Calu3 (cell line): Measurements from ENCODE around the gene ANKRD28. TPM values are rescaled to one million over a fixed set of nuclear protein-coding genes. Genes with fewer than 3 reads are reported as not detected.

Experiments used
- BruUV-seq: library from RNA; stranded (reverse); fragments of 400-500 nt; replicated peaks from 2 replicates; lab custom pipeline; 2021; lab: Mats Ljungman, UMichigan
- CTCF ChIA-PET: fragments of 300-600 bp; sonication (Branson Sonifier 250); formaldehyde crosslinking; loops from one replicate; lab custom pipeline; 2022; ENCODE audit warnings: antibody characterized with exemption; lab: Charles Lee
- DNase-seq: peaks from one replicate; pipeline ENCODE4 v3.0.0; 2022
- H3K27ac Mint-ChIP-seq: one replicate; pipeline ENCODE4 v1.8.0; 2022; ENCODE audit warnings: mixed read lengths; ENCODE audit not compliant: unreplicated experiment
- H3K27me3 Mint-ChIP-seq: one replicate; pipeline ENCODE4 v1.8.0; 2022; ENCODE audit warnings: mixed read lengths; ENCODE audit not compliant: unreplicated experiment
- H3K36me3 Mint-ChIP-seq: one replicate; pipeline ENCODE4 v1.8.0; 2022; ENCODE audit warnings: mild to moderate bottlenecking, moderate library complexity, mixed read lengths; ENCODE audit not compliant: insufficient read depth, unreplicated experiment
- H3K4me1 Mint-ChIP-seq: one replicate; pipeline ENCODE4 v1.8.0; 2022; ENCODE audit warnings: mild to moderate bottlenecking, low read depth, mixed read lengths; ENCODE audit not compliant: unreplicated experiment
- H3K4me3 Mint-ChIP-seq: one replicate; pipeline ENCODE4 v1.8.0; 2022; ENCODE audit warnings: mild to moderate bottlenecking, low read depth, moderate library complexity, mixed read lengths; ENCODE audit not compliant: unreplicated experiment
- H3K9me3 Mint-ChIP-seq: one replicate; pipeline ENCODE4 v1.8.0; 2022; ENCODE audit warnings: low read depth, mixed read lengths; ENCODE audit not compliant: unreplicated experiment
- intact Hi-C: fragments of 100-400 bp; cut with micrococcal nuclease; formaldehyde crosslinking; loops from one replicate; pipeline ENCODE4 v1.10.0; 2022; ENCODE audit not compliant: unreplicated experiment
- total RNA-seq: library from RNA; stranded (reverse); gene quantifications from 2 replicates; pipeline ENCODE4 v1.2.3, GENCODE V29; 2022
- TF ChIP-seq, protein P1 (sequence below): fragments of 200-600 bp; IDR thresholded peaks from one replicate; pipeline ENCODE4 v1.8.0; 2022; ENCODE audit warnings: antibody characterized with exemption; ENCODE audit not compliant: unreplicated experiment

ANKRD28 gene
- total RNA-seq, 1 experiment from 2014 or later: 57.7 TPM

DNA sequence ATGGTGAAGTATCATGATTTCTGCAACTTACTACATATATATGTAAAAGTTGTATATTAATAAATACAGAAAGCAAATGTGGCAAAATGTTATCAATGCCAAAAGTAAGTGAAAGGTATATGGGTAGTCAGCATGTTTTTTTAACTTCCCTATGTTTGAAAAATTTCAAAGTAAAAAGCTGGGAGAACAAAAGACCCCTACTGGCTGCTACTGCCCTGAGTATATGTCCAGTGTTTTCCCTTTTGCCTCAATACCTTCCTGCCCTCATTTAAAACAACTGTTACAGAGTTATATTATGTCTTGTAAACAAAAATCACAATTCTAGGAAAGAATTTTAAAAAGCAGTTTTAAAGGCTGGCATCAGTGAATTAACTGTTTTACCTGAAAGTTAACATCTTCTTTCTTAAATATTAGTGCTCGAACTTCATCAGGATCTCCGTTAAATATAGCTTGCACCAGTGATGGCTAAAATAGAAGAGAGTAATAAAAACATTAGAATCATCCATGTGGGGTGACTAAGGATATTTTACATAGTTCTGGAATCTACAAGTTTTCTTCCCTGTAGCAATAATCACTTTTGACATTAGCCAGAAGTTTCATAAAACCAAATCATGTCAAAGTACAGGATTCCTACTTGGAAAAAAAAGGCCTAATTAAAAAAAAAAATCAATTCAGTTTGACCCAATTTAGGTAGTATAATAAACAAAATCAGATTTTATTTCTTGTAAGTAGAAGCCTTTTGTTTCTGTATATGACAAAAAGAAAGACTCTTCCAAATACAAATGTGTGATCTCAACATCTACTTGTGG is 2.7 kb downstream of the ANKRD28 start:
- no peak for DNase-seq
- Mint-ChIP-seq H3K4me3 (peak overlapping the region; percentile 34), H3K36me3 (peaks cover 21% of the 10 kb centered on the region), H3K27ac (peak overlapping the region; percentile 61), H3K4me1 (peaks cover 1% of the 10 kb centered on the region), H3K27me3 (no peaks in the 10 kb centered on the region), H3K9me3 (peaks cover 5% of the 10 kb centered on the region)
- TF ChIP-seq, protein P1, sequence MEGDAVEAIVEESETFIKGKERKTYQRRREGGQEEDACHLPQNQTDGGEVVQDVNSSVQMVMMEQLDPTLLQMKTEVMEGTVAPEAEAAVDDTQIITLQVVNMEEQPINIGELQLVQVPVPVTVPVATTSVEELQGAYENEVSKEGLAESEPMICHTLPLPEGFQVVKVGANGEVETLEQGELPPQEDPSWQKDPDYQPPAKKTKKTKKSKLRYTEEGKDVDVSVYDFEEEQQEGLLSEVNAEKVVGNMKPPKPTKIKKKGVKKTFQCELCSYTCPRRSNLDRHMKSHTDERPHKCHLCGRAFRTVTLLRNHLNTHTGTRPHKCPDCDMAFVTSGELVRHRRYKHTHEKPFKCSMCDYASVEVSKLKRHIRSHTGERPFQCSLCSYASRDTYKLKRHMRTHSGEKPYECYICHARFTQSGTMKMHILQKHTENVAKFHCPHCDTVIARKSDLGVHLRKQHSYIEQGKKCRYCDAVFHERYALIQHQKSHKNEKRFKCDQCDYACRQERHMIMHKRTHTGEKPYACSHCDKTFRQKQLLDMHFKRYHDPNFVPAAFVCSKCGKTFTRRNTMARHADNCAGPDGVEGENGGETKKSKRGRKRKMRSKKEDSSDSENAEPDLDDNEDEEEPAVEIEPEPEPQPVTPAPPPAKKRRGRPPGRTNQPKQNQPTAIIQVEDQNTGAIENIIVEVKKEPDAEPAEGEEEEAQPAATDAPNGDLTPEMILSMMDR: no peak
- no TSS peak for BruUV-seq
- CTCF ChIA-PET: no interaction called here
- intact Hi-C loops: no loop called here

DNA sequence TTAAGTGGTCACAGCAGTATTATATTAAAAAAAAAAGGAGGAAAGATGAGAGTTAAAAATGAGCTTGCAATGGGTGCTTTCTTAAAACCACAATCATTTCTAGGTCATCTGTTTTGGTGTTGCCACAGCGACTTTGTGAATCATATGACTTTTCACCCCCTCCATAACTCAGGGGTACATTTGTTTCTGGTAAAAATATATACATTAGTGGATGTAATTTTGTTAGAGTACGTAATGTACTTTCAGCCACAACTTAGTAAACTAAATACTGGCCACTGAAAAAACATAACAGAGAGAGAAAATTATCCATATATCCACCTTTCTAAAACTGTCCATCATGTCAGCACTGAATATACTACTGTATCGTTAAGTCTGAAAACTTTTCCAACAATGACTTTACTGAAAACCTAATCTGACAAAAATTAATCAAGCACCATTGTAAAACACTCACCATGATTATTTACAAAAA is 3.4 kb downstream of the ANKRD28 start:
- H3K9me3 Mint-ChIP-seq: peaks cover 5% of the 10 kb centered on the region
- peaks cover 21% of the 10 kb centered on the region for H3K36me3 Mint-ChIP-seq
- DNase-seq: no peak
- H3K4me3 Mint-ChIP-seq: peak overlapping the region; percentile 34
- CTCF ChIA-PET: no interaction called here
- H3K27me3 Mint-ChIP-seq: no peaks in the 10 kb centered on the region
- TF ChIP-seq, protein P1: no peak
- no peak overlapping the region for H3K27ac Mint-ChIP-seq
- intact Hi-C loops: no loop called here
- H3K4me1 Mint-ChIP-seq: no peaks in the 10 kb centered on the region
- BruUV-seq: no TSS peak

DNA sequence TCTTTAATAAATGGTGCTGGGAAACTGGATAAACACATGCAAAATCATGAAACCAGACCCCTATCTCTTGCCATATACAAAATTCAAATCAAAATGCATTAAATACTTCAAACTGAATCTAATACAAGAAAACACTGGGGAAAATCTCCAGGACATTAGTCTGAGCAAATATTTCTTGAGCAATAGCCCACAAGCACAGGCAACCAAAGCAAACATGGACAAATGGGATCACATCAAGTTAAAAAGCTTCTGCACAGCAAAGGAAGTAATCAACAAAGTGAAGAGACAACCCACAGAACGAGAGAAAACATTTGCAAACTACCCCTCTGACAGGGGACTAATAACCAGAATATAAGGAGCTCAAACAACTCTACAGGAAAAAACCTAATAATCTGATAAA is 6.3 kb downstream of the ANKRD28 start:
- CTCF ChIA-PET: no interaction called here
- intact Hi-C loops: no loop called here
- Mint-ChIP-seq H3K4me1 (no peaks in the 10 kb centered on the region), H3K4me3 (no peak overlapping the region), H3K36me3 (peaks cover 16% of the 10 kb centered on the region), H3K27me3 (no peaks in the 10 kb centered on the region), H3K9me3 (peaks cover 5% of the 10 kb centered on the region), H3K27ac (no peak overlapping the region)
- no peak for DNase-seq
- TF ChIP-seq, protein P1: no peak
- no TSS peak for BruUV-seq

DNA sequence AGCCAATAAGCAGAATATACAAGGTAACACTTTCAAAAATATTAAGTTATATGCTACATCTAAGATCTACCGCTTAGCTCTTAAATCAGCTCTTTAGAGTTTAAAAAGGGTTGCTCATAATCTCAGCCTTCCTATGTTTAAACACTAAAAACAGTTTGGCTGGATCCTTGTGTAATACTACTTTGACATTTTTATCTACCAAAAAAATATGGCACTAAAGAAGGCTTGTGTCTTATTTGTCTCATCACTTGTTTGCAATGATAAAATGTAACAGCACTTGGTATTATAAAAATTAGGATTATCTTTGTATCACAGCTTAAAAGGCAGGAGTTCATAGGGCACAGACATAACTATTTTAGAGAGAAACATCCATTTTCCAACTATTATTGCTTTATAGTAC is 9.8 kb downstream of the ANKRD28 start:
- peaks cover 12% of the 10 kb centered on the region for H3K36me3 Mint-ChIP-seq

More for the DNA sequence above, 9.8 kb downstream of the ANKRD28 start:
- no peak for DNase-seq
- TF ChIP-seq, protein P1: no peak
- no peak overlapping the region for H3K27ac Mint-ChIP-seq
- no TSS peak for BruUV-seq
- CTCF ChIA-PET: interaction anchor here (0.6 kb wide), 1 partner anchor 17 kb away, joined by 3 read pairs; no protein-coding TSS in a partner anchor
- H3K9me3 Mint-ChIP-seq: peaks cover 5% of the 10 kb centered on the region
- H3K27me3 Mint-ChIP-seq: no peaks in the 10 kb centered on the region
- no peak overlapping the region for H3K4me3 Mint-ChIP-seq
- intact Hi-C loops: no loop called here
- peaks cover 17% of the 10 kb centered on the region for H3K4me1 Mint-ChIP-seq
